OCI-LY1 (cell line): Measurements from ENCODE around the gene MED26.

Experiments
- H2AFZ ChIP-seq: fragments of 200-600 bp; sonication (generic), shearing (Covaris generic); 2 replicates; pipeline ENCODE4 v1.6.0; 2014; ENCODE audit warnings: antibody characterized with exemption, mild to moderate bottlenecking, low read length
- H3F3A ChIP-seq: fragments of 200-600 bp; sonication (generic), shearing (Covaris generic); 2 replicates; pipeline ENCODE4 v1.6.0; 2014; ENCODE audit warnings: mild to moderate bottlenecking, antibody characterized with exemption, low read length, moderate library complexity; ENCODE audit not compliant: insufficient read depth
- H3K27ac ChIP-seq: fragments of 200-600 bp; sonication (generic); 2 replicates; pipeline ENCODE4 v1.5.1; 2014; ENCODE audit warnings: low read length, mixed run types, mild to moderate bottlenecking, low read depth; ENCODE audit not compliant: poor library complexity, severe bottlenecking
- H3K27me3 ChIP-seq: fragments of 200-600 bp; sonication (generic); 2 replicates; pipeline ENCODE4 v1.6.0; 2014; ENCODE audit warnings: antibody characterized with exemption, mild to moderate bottlenecking, low read length, moderate library complexity; ENCODE audit not compliant: insufficient read depth
- H3K36me3 ChIP-seq: fragments of 200-600 bp; sonication (generic); 2 replicates; pipeline ENCODE4 v1.6.1; 2014; ENCODE audit warnings: mild to moderate bottlenecking, antibody characterized with exemption, low read length, moderate library complexity, mixed read lengths; ENCODE audit not compliant: insufficient read depth
- H3K4me1 ChIP-seq: fragments of 200-600 bp; sonication (generic); 2 replicates; pipeline ENCODE4 v1.5.1; 2014; ENCODE audit warnings: mild to moderate bottlenecking, low read length, moderate library complexity; ENCODE audit not compliant: insufficient read depth, severe bottlenecking
- H3K4me2 ChIP-seq: fragments of 200-600 bp; sonication (generic), shearing (Covaris generic); 2 replicates; pipeline ENCODE4 v1.6.1; 2014; ENCODE audit warnings: low read length
- H3K4me3 ChIP-seq: fragments of 200-600 bp; sonication (generic); 2 replicates; pipeline ENCODE4 v1.5.1; 2014; ENCODE audit warnings: low read length, low read depth, mild to moderate bottlenecking, mixed read lengths; ENCODE audit not compliant: poor library complexity, severe bottlenecking
- H3K79me2 ChIP-seq: fragments of 200-600 bp; shearing (Covaris generic); 2 replicates; pipeline ENCODE4 v1.6.1; 2016; ENCODE audit warnings: mixed run types, low read length, mixed read lengths; ENCODE audit not compliant: insufficient read depth
- H3K9ac ChIP-seq: fragments of 200-600 bp; sonication (generic), shearing (Covaris generic); 2 replicates; pipeline ENCODE4 v1.6.1; 2014; ENCODE audit warnings: mild to moderate bottlenecking, low read length, mixed read lengths
- H3K9me2 ChIP-seq: fragments of 200-600 bp; sonication (generic), shearing (Covaris generic); 2 replicates; pipeline ENCODE4 v1.6.1; 2014; ENCODE audit warnings: low read depth, mild to moderate bottlenecking, low read length, mixed read lengths
- H3K9me3 ChIP-seq: fragments of 200-600 bp; shearing (Covaris generic); 2 replicates; pipeline ENCODE4 v1.6.1; 2014; ENCODE audit warnings: low read length, mixed read lengths
- H4K20me1 ChIP-seq: fragments of 200-600 bp; sonication (generic), shearing (Covaris generic); 2 replicates; pipeline ENCODE4 v1.6.0; 2016; ENCODE audit warnings: mild to moderate bottlenecking, low read length; ENCODE audit not compliant: insufficient read depth
- EZH2 ChIP-seq: fragments of 200-600 bp; sonication (generic), shearing (Covaris generic); IDR thresholded peaks from 2 replicates; pipeline ENCODE4 v1.8.0; 2017; ENCODE audit warnings: borderline replicate concordance, mixed run types, mild to moderate bottlenecking, antibody characterized with exemption, low read length, moderate library complexity, mixed read lengths
- TF ChIP-seq, protein P1 (sequence below): fragments of 200-600 bp; sonication (generic), shearing (Covaris generic); IDR thresholded peaks from 2 replicates; pipeline ENCODE4 v1.5.1; 2017; ENCODE audit warnings: mild to moderate bottlenecking, antibody characterized with exemption, low read length, moderate library complexity, mixed read lengths

The MED26 gene

DNA sequence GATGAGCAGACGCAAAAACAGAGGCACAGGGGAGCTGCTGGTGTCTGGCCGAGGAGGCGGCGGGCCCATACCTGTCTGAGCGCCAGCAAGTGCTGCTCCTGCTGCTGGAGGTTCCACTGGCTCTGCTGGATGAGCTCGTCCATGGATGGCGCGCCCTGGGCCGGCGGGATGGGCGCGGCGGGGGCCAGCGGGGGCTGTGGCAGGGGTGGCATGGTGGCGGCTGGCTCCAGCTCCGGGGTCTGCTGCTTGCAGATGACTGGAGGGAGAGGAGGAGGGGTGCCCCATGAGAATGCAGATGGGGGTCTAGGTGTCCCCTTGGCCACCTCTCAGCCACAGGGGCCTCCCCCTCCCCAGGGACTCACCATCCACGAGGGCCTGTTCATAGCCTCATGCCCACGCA lies 92.6 kb downstream of the MED26 start:
- Histone ChIP-seq H3K36me3 (peaks cover 97% of the 10 kb centered on the region), H3K27ac (no peak overlapping the region), H3K27me3 (no peaks in the 10 kb centered on the region), H3K4me2 (no peak overlapping the region), H3K4me3 (no peak overlapping the region), H3K79me2 (peaks cover 37% of the 10 kb centered on the region), H2AFZ (no peak overlapping the region), H3K9me3 (no peaks in the 10 kb centered on the region), H4K20me1 (no peaks in the 10 kb centered on the region), H3F3A (no peaks in the 10 kb centered on the region), H3K4me1 (peaks cover 2% of the 10 kb centered on the region), H3K9me2 (no peaks in the 10 kb centered on the region), H3K9ac (no peak overlapping the region)
- TF ChIP-seq, protein P1, sequence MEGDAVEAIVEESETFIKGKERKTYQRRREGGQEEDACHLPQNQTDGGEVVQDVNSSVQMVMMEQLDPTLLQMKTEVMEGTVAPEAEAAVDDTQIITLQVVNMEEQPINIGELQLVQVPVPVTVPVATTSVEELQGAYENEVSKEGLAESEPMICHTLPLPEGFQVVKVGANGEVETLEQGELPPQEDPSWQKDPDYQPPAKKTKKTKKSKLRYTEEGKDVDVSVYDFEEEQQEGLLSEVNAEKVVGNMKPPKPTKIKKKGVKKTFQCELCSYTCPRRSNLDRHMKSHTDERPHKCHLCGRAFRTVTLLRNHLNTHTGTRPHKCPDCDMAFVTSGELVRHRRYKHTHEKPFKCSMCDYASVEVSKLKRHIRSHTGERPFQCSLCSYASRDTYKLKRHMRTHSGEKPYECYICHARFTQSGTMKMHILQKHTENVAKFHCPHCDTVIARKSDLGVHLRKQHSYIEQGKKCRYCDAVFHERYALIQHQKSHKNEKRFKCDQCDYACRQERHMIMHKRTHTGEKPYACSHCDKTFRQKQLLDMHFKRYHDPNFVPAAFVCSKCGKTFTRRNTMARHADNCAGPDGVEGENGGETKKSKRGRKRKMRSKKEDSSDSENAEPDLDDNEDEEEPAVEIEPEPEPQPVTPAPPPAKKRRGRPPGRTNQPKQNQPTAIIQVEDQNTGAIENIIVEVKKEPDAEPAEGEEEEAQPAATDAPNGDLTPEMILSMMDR, result no peak
- TF ChIP-seq EZH2, result no peak

DNA sequence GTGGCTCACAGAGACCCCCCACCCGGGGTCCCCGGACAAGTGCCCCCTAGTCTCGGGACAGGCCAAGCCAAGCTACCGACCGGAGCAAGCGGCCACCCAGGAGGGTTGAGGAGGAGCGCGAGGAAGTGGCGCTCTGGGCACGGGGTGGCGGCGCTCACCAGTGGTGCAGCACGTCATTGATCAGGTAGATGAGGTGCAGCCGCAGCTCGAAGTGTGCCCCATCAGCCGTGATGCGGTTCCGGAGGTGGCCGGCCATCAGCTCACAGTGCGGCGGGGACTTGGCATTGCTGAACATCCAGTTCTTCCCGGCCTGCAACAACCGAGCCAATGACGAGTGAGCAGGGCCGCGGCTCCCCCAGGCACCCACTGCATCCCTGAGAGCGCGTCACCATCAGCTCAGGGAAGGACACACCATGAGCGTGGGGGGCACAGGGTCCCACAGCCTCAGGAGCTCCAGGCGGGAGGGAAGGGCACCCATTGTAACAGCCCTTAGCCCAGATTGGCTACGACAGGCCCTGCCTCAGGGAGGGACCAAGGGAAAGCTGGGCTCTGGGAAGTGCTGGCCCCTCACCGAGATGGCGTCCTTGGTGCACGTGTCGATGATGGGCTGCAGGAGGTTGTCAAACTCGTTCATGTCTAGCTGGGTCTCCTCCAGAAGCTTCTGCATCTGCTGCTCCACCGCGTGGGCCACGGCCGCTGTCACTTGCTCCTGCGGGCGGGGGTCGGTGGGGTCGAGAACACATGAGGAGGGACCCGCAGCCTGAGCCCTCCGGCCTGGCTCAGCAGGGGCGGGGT lies 95.4 kb downstream of the MED26 start:
- no peak overlapping the region for H3K4me2 ChIP-seq
- no peaks in the 10 kb centered on the region for H3K27me3 ChIP-seq
- H3K9me2 ChIP-seq, result no peaks in the 10 kb centered on the region
- H4K20me1 ChIP-seq, result no peaks in the 10 kb centered on the region
- TF ChIP-seq, protein P1, result no peak
- no peak for TF ChIP-seq EZH2
- H3K36me3 ChIP-seq, result peaks cover 96% of the 10 kb centered on the region
- H3K27ac ChIP-seq, result no peak overlapping the region
- no peaks in the 10 kb centered on the region for H3F3A ChIP-seq
- no peak overlapping the region for H3K4me3 ChIP-seq
- H2AFZ ChIP-seq, result no peak overlapping the region
- no peak overlapping the region for H3K9ac ChIP-seq
- no peaks in the 10 kb centered on the region for H3K9me3 ChIP-seq
- H3K79me2 ChIP-seq, result peaks cover 11% of the 10 kb centered on the region; the same call in 1 of the 2 replicates
- H3K4me1 ChIP-seq, result no peaks in the 10 kb centered on the region

DNA sequence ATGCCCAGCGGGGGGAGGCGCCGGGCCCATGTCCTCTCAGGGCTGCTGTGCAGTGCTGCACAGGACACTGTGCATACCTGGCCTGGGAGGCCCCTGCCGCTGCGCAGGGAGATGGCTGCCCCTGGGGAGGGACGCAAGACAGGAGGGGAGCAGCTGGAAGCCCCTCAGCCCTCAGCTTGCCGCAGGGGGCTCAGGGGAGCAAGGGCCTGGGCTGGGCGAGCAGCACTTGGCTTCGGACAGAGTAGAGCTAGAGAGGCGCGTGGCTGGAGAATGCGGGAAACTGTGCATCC lies 96.7 kb downstream of the MED26 start:
- Histone ChIP-seq H3K9me2 (no peaks in the 10 kb centered on the region), H3K36me3 (peaks cover 99% of the 10 kb centered on the region), H3K9ac (no peak overlapping the region), H3K27me3 (no peaks in the 10 kb centered on the region), H3K4me2 (no peak overlapping the region), H3K27ac (no peak overlapping the region), H3K9me3 (no peaks in the 10 kb centered on the region), H4K20me1 (no peaks in the 10 kb centered on the region), H3K79me2 (0 out of 2 replicates have a peak, but pooled peaks cover 2% of the 10 kb centered on the region), H2AFZ (no peak overlapping the region), H3K4me3 (no peak overlapping the region), H3K4me1 (no peaks in the 10 kb centered on the region), H3F3A (no peaks in the 10 kb centered on the region)
- TF ChIP-seq, protein P1, result no peak
- no peak for TF ChIP-seq EZH2
